RWPE1 (cell line): ENCODE results near the gene SIGLEC6.

Experiments
- CTCF ChIA-PET: fragments of 350-600 bp; sonication (Branson Sonifier 250); formaldehyde crosslinking; extraction: SDS; loops from one replicate; lab custom pipeline; 2021; lab: Yijun Ruan, JAX
- POLR2A ChIA-PET: fragments of 400-600 bp; formaldehyde crosslinking; extraction: SDS; loops from one replicate; lab custom pipeline; 2020; ENCODE audit warnings: antibody characterized with exemption; ENCODE audit not compliant: low non-redundant PET; lab: Yijun Ruan, JAX
- DNase-seq: peaks from one replicate; pipeline ENCODE4 v3.0.0; 2012; ENCODE audit warnings: low spot score
- H3K27ac ChIP-seq: fragments of 450-650 bp; 2 replicates; pipeline ENCODE4 v1.5.1; 2017
- CTCF ChIP-seq: fragments of 450-650 bp; conservative IDR thresholded peaks from 2 replicates; pipeline ENCODE4 v1.5.1; 2017; ENCODE audit warnings: low read depth, mild to moderate bottlenecking

SIGLEC6 gene

GRCh38 chr19:51546107-51546649 lies 14.7 kb upstream of the SIGLEC6 start:
- TF ChIP-seq CTCF = no peak
- no peak overlapping the region for H3K27ac ChIP-seq
- ChIA-PET POLR2A (interaction anchor here (0.6 kb wide), 1 partner anchor 276 kb away, joined by 3 read pairs; no protein-coding TSS in a partner anchor), CTCF (no interaction called here)
- no peak for DNase-seq

- no peak for TF ChIP-seq CTCF
- ChIA-PET CTCF (interaction anchor here (0.6 kb wide), 1 partner anchor 51 kb away, joined by 3 read pairs; no protein-coding TSS in a partner anchor), POLR2A (no interaction called here)
- DNase-seq = no peak
- H3K27ac ChIP-seq = no peak overlapping the region
Observed at GRCh38 chr19:51544038-51544437, 12.6 kb upstream of the SIGLEC6 start.

GRCh38 chr19:51542699-51543098 lies 11.2 kb upstream of the SIGLEC6 start:
- ChIA-PET POLR2A (no interaction called here), CTCF (no interaction called here)
- H3K27ac ChIP-seq = no peak overlapping the region
- TF ChIP-seq CTCF = no peak
- DNase-seq = no peak

DNA sequence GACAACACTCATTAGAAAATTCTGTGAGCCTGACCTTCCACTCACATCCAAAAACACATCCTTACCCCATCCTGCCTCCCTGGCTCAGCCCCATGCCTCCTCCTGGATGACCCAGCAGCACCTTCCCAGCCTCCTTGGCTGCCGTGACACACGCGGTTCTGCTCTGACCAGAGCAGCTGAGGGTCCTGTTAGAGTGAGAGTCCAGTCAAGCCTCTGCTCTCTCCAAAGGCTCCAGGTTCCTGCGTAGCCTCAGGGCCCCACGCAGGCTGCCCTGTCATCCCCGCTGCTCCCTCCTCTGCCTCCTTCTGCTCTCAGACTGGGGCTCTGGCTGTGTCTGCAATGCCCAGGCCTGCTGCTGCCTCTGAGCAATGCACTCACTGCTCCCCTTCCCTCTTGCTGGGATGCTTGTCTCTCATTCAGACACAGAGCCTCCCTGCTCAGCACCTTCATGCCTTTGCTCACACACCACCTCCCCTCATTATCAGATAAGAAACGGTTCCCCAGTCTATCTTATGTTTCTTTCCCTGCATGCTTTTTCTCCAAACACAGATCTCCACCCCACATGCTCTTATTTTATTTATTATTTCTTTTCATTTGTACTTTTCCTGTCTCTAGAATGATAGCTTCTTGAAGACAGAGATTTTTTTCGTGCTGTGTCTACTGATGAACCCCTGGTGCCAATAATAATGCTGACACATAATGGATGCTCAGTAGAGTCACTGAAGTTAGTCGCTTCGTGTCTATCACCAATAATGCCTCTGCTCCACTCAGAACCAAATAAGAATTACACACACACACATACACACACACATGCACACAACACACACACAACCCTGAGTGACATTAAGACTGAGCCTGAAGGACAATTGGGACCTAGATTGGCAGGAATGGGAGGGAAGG lies 10.2 kb upstream of the SIGLEC6 start:
- ChIA-PET CTCF (no interaction called here), POLR2A (no interaction called here)
- no peak overlapping the region for H3K27ac ChIP-seq
- TF ChIP-seq CTCF = no peak
- no peak for DNase-seq

GRCh38 chr19:51539821-51540366 lies 8.4 kb upstream of the SIGLEC6 start:
- no peak for DNase-seq
- no peak overlapping the region for H3K27ac ChIP-seq
- POLR2A ChIA-PET = no interaction called here
- CTCF ChIA-PET = interaction anchor here (0.6 kb wide), 1 partner anchor 86 kb away, joined by 3 read pairs; no protein-coding TSS in a partner anchor
- no peak for TF ChIP-seq CTCF

DNA sequence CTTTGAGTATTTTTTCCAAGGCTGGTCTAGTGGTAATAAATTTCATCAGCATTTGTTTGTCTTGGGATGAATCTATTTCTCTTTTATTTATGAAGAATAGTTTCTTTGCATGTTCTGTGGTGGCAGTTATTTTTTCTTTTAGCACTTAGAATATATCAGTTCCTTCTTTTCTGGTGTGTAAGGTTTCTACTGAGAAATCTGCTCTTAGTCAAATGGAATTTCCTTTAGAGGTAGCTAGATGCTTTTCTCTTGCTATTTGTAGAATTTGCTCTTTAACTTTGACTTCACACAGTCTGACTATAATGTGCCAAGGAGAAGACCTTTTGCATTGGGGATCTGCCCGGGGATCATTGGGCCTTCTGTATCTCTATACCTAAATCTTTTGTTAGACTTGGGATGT lies 4.1 kb upstream of the SIGLEC6 start:
- TF ChIP-seq CTCF = no peak
- ChIA-PET CTCF (interaction anchor here (0.7 kb wide), 1 partner anchor 28 kb away, joined by 3 read pairs; no protein-coding TSS in a partner anchor), POLR2A (no interaction called here)
- no peak overlapping the region for H3K27ac ChIP-seq
- no peak for DNase-seq
